ENCODE measurements around the gene LPAR3.
"Not testable (repeated sequence)": the region's sequence is repeated elsewhere in the genome, so short reads cannot be mapped to it uniquely, and the experiment has no call there.

LPAR3 gene

GRCh38 chr1:84928979-84929378 is 36.0 kb upstream of the LPAR3 start:
- Histone ChIP-seq H3K9me3 (ENCODE audit: control insufficient read depth, insufficient read depth, low read length) (no peaks in the 10 kb centered on the region), H3K36me3 (ENCODE audit: control insufficient read depth, insufficient read depth, low read length) (no peaks in the 10 kb centered on the region), H3K4me1 (ENCODE audit: control insufficient read depth, insufficient read depth, low read length) (peaks cover 2% of the 10 kb centered on the region; the same call in 1 of the 2 replicates), H3K4me3 (ENCODE audit: low read length) (no peak overlapping the region), H3K27me3 (ENCODE audit: control insufficient read depth, insufficient read depth, low read length) (no peaks in the 10 kb centered on the region), H3K27ac (ENCODE audit: low read length) (no peak overlapping the region)
- no peak for DNase-seq (ENCODE audit: low read depth, low spot score)
- WGBS (ENCODE audit: insufficient coverage, insufficient read length) = no CpG with 5 or more reads among the region's 4 CpGs

- no CpG with 5 or more reads among the region's 3 CpGs for WGBS (ENCODE audit: insufficient coverage, insufficient read length)
- Histone ChIP-seq H3K27me3 (ENCODE audit: control insufficient read depth, insufficient read depth, low read length) (no peaks in the 10 kb centered on the region), H3K27ac (ENCODE audit: low read length) (no peak overlapping the region), H3K4me1 (ENCODE audit: control insufficient read depth, insufficient read depth, low read length) (no peaks in the 10 kb centered on the region), H3K9me3 (ENCODE audit: control insufficient read depth, insufficient read depth, low read length) (no peaks in the 10 kb centered on the region), H3K36me3 (ENCODE audit: control insufficient read depth, insufficient read depth, low read length) (no peaks in the 10 kb centered on the region), H3K4me3 (ENCODE audit: low read length) (no peak overlapping the region)
- DNase-seq (ENCODE audit: low read depth, low spot score) = no peak
Observed at GRCh38 chr1:84923317-84923716, 30.3 kb upstream of the LPAR3 start.

GRCh38 chr1:84920159-84920558 is 27.2 kb upstream of the LPAR3 start:
- DNase-seq (ENCODE audit: low read depth, low spot score) = no peak

GRCh38 chr1:84919461-84919970 is 26.5 kb upstream of the LPAR3 start:
- WGBS (ENCODE audit: insufficient coverage, insufficient read length) = no CpG with 5 or more reads among the region's 4 CpGs

More at GRCh38 chr1:84920159-84920558, 27.2 kb upstream of the LPAR3 start:
- Histone ChIP-seq H3K27ac (ENCODE audit: low read length) (no peak overlapping the region), H3K36me3 (ENCODE audit: control insufficient read depth, insufficient read depth, low read length) (no peaks in the 10 kb centered on the region), H3K27me3 (ENCODE audit: control insufficient read depth, insufficient read depth, low read length) (no peaks in the 10 kb centered on the region), H3K4me1 (ENCODE audit: control insufficient read depth, insufficient read depth, low read length) (0 out of 2 replicates have a peak, but pooled peaks cover 2% of the 10 kb centered on the region), H3K4me3 (ENCODE audit: low read length) (no peak overlapping the region), H3K9me3 (ENCODE audit: control insufficient read depth, insufficient read depth, low read length) (no peaks in the 10 kb centered on the region)
- WGBS (ENCODE audit: insufficient coverage, insufficient read length) = no CpG with 5 or more reads among the region's 1 CpG

GRCh38 chr1:84918726-84919336 is 25.8 kb upstream of the LPAR3 start:
- DNase-seq (ENCODE audit: low read depth, low spot score) = no peak
- no peaks in the 10 kb centered on the region for H3K27me3 ChIP-seq (ENCODE audit: control insufficient read depth, insufficient read depth, low read length)
- no peaks in the 10 kb centered on the region for H3K9me3 ChIP-seq (ENCODE audit: control insufficient read depth, insufficient read depth, low read length)
- no peak overlapping the region for H3K27ac ChIP-seq (ENCODE audit: low read length)
- no peaks in the 10 kb centered on the region for H3K36me3 ChIP-seq (ENCODE audit: control insufficient read depth, insufficient read depth, low read length)
- no peak overlapping the region for H3K4me3 ChIP-seq (ENCODE audit: low read length)
- H3K4me1 ChIP-seq (ENCODE audit: control insufficient read depth, insufficient read depth, low read length) = 0 out of 2 replicates have a peak, but pooled peaks cover 2% of the 10 kb centered on the region
- whole genome bisulfite sequencing (ENCODE audit: insufficient coverage, insufficient read length) = no CpG with 5 or more reads among the region's 5 CpGs

More at GRCh38 chr1:84919461-84919970, 26.5 kb upstream of the LPAR3 start:
- DNase-seq (ENCODE audit: low read depth, low spot score) = no peak
- Histone ChIP-seq H3K4me3 (ENCODE audit: low read length) (no peak overlapping the region), H3K4me1 (ENCODE audit: control insufficient read depth, insufficient read depth, low read length) (0 out of 2 replicates have a peak, but pooled peaks cover 2% of the 10 kb centered on the region), H3K36me3 (ENCODE audit: control insufficient read depth, insufficient read depth, low read length) (no peaks in the 10 kb centered on the region), H3K27ac (ENCODE audit: low read length) (no peak overlapping the region), H3K9me3 (ENCODE audit: control insufficient read depth, insufficient read depth, low read length) (no peaks in the 10 kb centered on the region), H3K27me3 (ENCODE audit: control insufficient read depth, insufficient read depth, low read length) (no peaks in the 10 kb centered on the region)

GRCh38 chr1:84916897-84917296 is 23.9 kb upstream of the LPAR3 start:
- Histone ChIP-seq H3K36me3 (ENCODE audit: control insufficient read depth, insufficient read depth, low read length) (no peaks in the 10 kb centered on the region), H3K27me3 (ENCODE audit: control insufficient read depth, insufficient read depth, low read length) (no peaks in the 10 kb centered on the region), H3K4me3 (ENCODE audit: low read length) (no peak overlapping the region), H3K9me3 (ENCODE audit: control insufficient read depth, insufficient read depth, low read length) (no peaks in the 10 kb centered on the region), H3K4me1 (ENCODE audit: control insufficient read depth, insufficient read depth, low read length) (0 out of 2 replicates have a peak, but pooled peaks cover 2% of the 10 kb centered on the region), H3K27ac (ENCODE audit: low read length) (no peak overlapping the region)
- no CpG with 5 or more reads among the region's 4 CpGs for WGBS (ENCODE audit: insufficient coverage, insufficient read length)
- DNase-seq (ENCODE audit: low read depth, low spot score) = no peak

- H3K4me1 ChIP-seq (ENCODE audit: control insufficient read depth, insufficient read depth, low read length) = 0 out of 2 replicates have a peak, but pooled peaks cover 2% of the 10 kb centered on the region
Observed at GRCh38 chr1:84913555-84913892, 20.5 kb upstream of the LPAR3 start.

GRCh38 chr1:84912726-84913554 is 19.9 kb upstream of the LPAR3 start:
- Histone ChIP-seq H3K36me3 (ENCODE audit: control insufficient read depth, insufficient read depth, low read length) (no peaks in the 10 kb centered on the region), H3K4me1 (ENCODE audit: control insufficient read depth, insufficient read depth, low read length) (0 out of 2 replicates have a peak, but pooled peaks cover 2% of the 10 kb centered on the region), H3K27me3 (ENCODE audit: control insufficient read depth, insufficient read depth, low read length) (no peaks in the 10 kb centered on the region), H3K9me3 (ENCODE audit: control insufficient read depth, insufficient read depth, low read length) (no peaks in the 10 kb centered on the region), H3K27ac (ENCODE audit: low read length) (no peak overlapping the region), H3K4me3 (ENCODE audit: low read length) (no peak overlapping the region)
- WGBS (ENCODE audit: insufficient coverage, insufficient read length) = no CpG with 5 or more reads among the region's 3 CpGs
- DNase-seq (ENCODE audit: low read depth, low spot score) = no peak

More at GRCh38 chr1:84913555-84913892, 20.5 kb upstream of the LPAR3 start:
- Histone ChIP-seq H3K27me3 (ENCODE audit: control insufficient read depth, insufficient read depth, low read length) (no peaks in the 10 kb centered on the region), H3K9me3 (ENCODE audit: control insufficient read depth, insufficient read depth, low read length) (no peaks in the 10 kb centered on the region), H3K36me3 (ENCODE audit: control insufficient read depth, insufficient read depth, low read length) (no peaks in the 10 kb centered on the region), H3K27ac (ENCODE audit: low read length) (no peak overlapping the region), H3K4me3 (ENCODE audit: low read length) (no peak overlapping the region)
- DNase-seq (ENCODE audit: low read depth, low spot score) = no peak
- no CpG with 5 or more reads among the region's 4 CpGs for WGBS (ENCODE audit: insufficient coverage, insufficient read length)

GRCh38 chr1:84908746-84909464 is 15.9 kb upstream of the LPAR3 start:
- not testable (repeated sequence) for H3K4me1 ChIP-seq (ENCODE audit: control insufficient read depth, insufficient read depth, low read length); H3K36me3 ChIP-seq (ENCODE audit: control insufficient read depth, insufficient read depth, low read length); H3K27ac ChIP-seq (ENCODE audit: low read length); H3K27me3 ChIP-seq (ENCODE audit: control insufficient read depth, insufficient read depth, low read length); H3K9me3 ChIP-seq (ENCODE audit: control insufficient read depth, insufficient read depth, low read length); H3K4me3 ChIP-seq (ENCODE audit: low read length); DNase-seq (ENCODE audit: low read depth, low spot score)
- WGBS (ENCODE audit: insufficient coverage, insufficient read length) = no CpG with 5 or more reads among the region's 4 CpGs
